WTC11 (cell line): ENCODE results near the gene TIGD1. TPM values are rescaled to one million over a fixed set of nuclear protein-coding genes. Genes with fewer than 3 reads are reported as not detected.

Source experiments
- ATAC-seq: fragments of 200-7000 bp; cut with Tn5 transposase; 2 replicates; pipeline ENCODE4 v1.10.0; 2021; ENCODE audit warnings: mild to moderate bottlenecking, moderate library complexity
- CTCF ChIA-PET: fragments of 300-600 bp; sonication (Branson Sonifier 250); formaldehyde crosslinking; loops from one replicate; lab custom pipeline; 2021; ENCODE audit warnings: antibody characterized with exemption; lab: Charles Lee
- POLR2A ChIA-PET: fragments of 350-600 bp; sonication (Branson Sonifier 250); formaldehyde crosslinking; loops from one replicate; lab custom pipeline; 2021; ENCODE audit warnings: antibody characterized with exemption; lab: Charles Lee
- DNase-seq: peaks from one replicate; pipeline ENCODE4 v3.0.0; 2021; ENCODE audit warnings: low spot score
- H3K27ac Mint-ChIP-seq: 2 replicates; pipeline ENCODE4 v1.8.0; 2021; ENCODE audit warnings: mixed read lengths
- H3K27me3 Mint-ChIP-seq: 2 replicates; pipeline ENCODE4 v1.8.0; 2021; ENCODE audit warnings: low read depth, mild to moderate bottlenecking, moderate library complexity, mixed read lengths
- H3K36me3 Mint-ChIP-seq: 2 replicates; pipeline ENCODE4 v1.8.0; 2021; ENCODE audit warnings: mixed read lengths
- H3K4me1 Mint-ChIP-seq: 2 replicates; pipeline ENCODE4 v1.8.0; 2022; ENCODE audit warnings: mixed read lengths
- H3K4me3 Mint-ChIP-seq: 2 replicates; pipeline ENCODE4 v1.8.0; 2021; ENCODE audit warnings: mild to moderate bottlenecking, moderate library complexity, mixed read lengths
- H3K9me3 Mint-ChIP-seq: 2 replicates; pipeline ENCODE4 v1.8.0; 2021; ENCODE audit warnings: mixed read lengths
- AR ChIP-seq: fragments of 250-450 bp; sonication (Bioruptor Pico); IDR thresholded peaks from 2 replicates; pipeline ENCODE4 v1.9.0; 2021; ENCODE audit warnings: mild to moderate bottlenecking
- CBFB ChIP-seq: sonication (generic); formaldehyde crosslinking; IDR thresholded peaks from 2 replicates; pipeline ENCODE4 v1.8.1; 2022; ENCODE audit warnings: mild to moderate bottlenecking, low read depth, missing genetic modification reagents
- CDX4 ChIP-seq: fragments of 250-450 bp; sonication (Bioruptor Pico); IDR thresholded peaks from 2 replicates; pipeline ENCODE4 v1.9.0; 2021; ENCODE audit warnings: moderate library complexity, mild to moderate bottlenecking, inconsistent platforms, borderline replicate concordance
- CREM ChIP-seq: sonication (generic); formaldehyde crosslinking; IDR thresholded peaks from 2 replicates; pipeline ENCODE4 v1.8.1; 2022; ENCODE audit warnings: mild to moderate bottlenecking, missing genetic modification reagents, moderate library complexity
- ELF4 ChIP-seq: sonication (generic); formaldehyde crosslinking; IDR thresholded peaks from 2 replicates; pipeline ENCODE4 v1.8.1; 2022; ENCODE audit warnings: low read depth, mild to moderate bottlenecking, moderate library complexity, missing genetic modification reagents
- FOXP1 ChIP-seq: sonication (generic); formaldehyde crosslinking; IDR thresholded peaks from 2 replicates; pipeline ENCODE4 v1.8.0; 2022; ENCODE audit warnings: missing genetic modification reagents, mild to moderate bottlenecking, moderate library complexity, borderline replicate concordance
- HMGXB4 ChIP-seq: sonication (generic); formaldehyde crosslinking; IDR thresholded peaks from 2 replicates; pipeline ENCODE4 v1.8.1; 2023; ENCODE audit warnings: mild to moderate bottlenecking, moderate library complexity, missing genetic modification reagents
- IRF2 ChIP-seq: sonication (generic); formaldehyde crosslinking; IDR thresholded peaks from 2 replicates; pipeline ENCODE4 v1.8.0; 2022; ENCODE audit warnings: low read depth, missing genetic modification reagents, borderline replicate concordance
- JUN ChIP-seq: sonication (generic); formaldehyde crosslinking; IDR thresholded peaks from 2 replicates; pipeline ENCODE4 v1.8.0; 2023; ENCODE audit warnings: mild to moderate bottlenecking, missing genetic modification reagents
- MYBL2 ChIP-seq: sonication (generic); formaldehyde crosslinking; IDR thresholded peaks from 2 replicates; pipeline ENCODE4 v1.8.1; 2023; ENCODE audit warnings: mild to moderate bottlenecking, moderate library complexity, missing genetic modification reagents
- NR2C2 ChIP-seq: sonication (generic); formaldehyde crosslinking; IDR thresholded peaks from 2 replicates; pipeline ENCODE4 v1.8.0; 2022; ENCODE audit warnings: mild to moderate bottlenecking, missing genetic modification reagents
- OVOL2 ChIP-seq: fragments of 250-450 bp; sonication (Bioruptor Pico); IDR thresholded peaks from 2 replicates; pipeline ENCODE4 v1.9.0; 2021; ENCODE audit warnings: mild to moderate bottlenecking, borderline replicate concordance
- RELA ChIP-seq: sonication (generic); formaldehyde crosslinking; IDR thresholded peaks from 2 replicates; pipeline ENCODE4 v1.8.1; 2022; ENCODE audit warnings: missing genetic modification reagents, mild to moderate bottlenecking, borderline replicate concordance
- SOX15 ChIP-seq: fragments of 250-450 bp; sonication (Bioruptor Pico); IDR thresholded peaks from 2 replicates; pipeline ENCODE4 v1.9.0; 2021; ENCODE audit warnings: mild to moderate bottlenecking
- STAT6 ChIP-seq: sonication (generic); formaldehyde crosslinking; conservative IDR thresholded peaks from 2 replicates; pipeline ENCODE4 v1.8.1; 2023; ENCODE audit warnings: mild to moderate bottlenecking, low read depth, missing genetic modification reagents, moderate library complexity
- TP53 ChIP-seq: sonication (generic); formaldehyde crosslinking; IDR thresholded peaks from 2 replicates; pipeline ENCODE4 v1.8.1; 2023; ENCODE audit warnings: mild to moderate bottlenecking, missing genetic modification reagents
- ZBTB21 ChIP-seq: sonication (generic); formaldehyde crosslinking; IDR thresholded peaks from 2 replicates; pipeline ENCODE4 v1.8.1; 2023; ENCODE audit warnings: mild to moderate bottlenecking, missing genetic modification reagents, borderline replicate concordance
- ZNF219 ChIP-seq: sonication (generic); formaldehyde crosslinking; IDR thresholded peaks from 2 replicates; pipeline ENCODE4 v1.8.0; 2023; ENCODE audit warnings: missing genetic modification reagents, mild to moderate bottlenecking, borderline replicate concordance
- ZNF232 ChIP-seq: sonication (generic); formaldehyde crosslinking; IDR thresholded peaks from 2 replicates; pipeline ENCODE4 v1.8.0; 2022; ENCODE audit warnings: mild to moderate bottlenecking, missing genetic modification reagents
- ZNF317 ChIP-seq: sonication (generic); formaldehyde crosslinking; IDR thresholded peaks from 2 replicates; pipeline ENCODE4 v1.8.1; 2023; ENCODE audit warnings: low read depth, mild to moderate bottlenecking, moderate library complexity, missing genetic modification reagents, borderline replicate concordance
- ZNF512 ChIP-seq: sonication (generic); formaldehyde crosslinking; IDR thresholded peaks from 2 replicates; pipeline ENCODE4 v1.8.1; 2022; ENCODE audit warnings: missing genetic modification reagents, borderline replicate concordance
- total RNA-seq: library from RNA; stranded (reverse); gene quantifications from 3 replicates; pipeline ENCODE4 v1.2.3, GENCODE V29; 2021

The TIGD1 gene
- total RNA-seq, 1 experiment from 2014 or later = 9.0 TPM

- TF ChIP-seq ZNF512 (CRISPR knock-in tag) = no peak
- no peak for TF ChIP-seq CREM (CRISPR knock-in tag)
- TF ChIP-seq ZNF219 = no peak
- no peak for TF ChIP-seq RELA (CRISPR knock-in tag)
- TF ChIP-seq OVOL2 (CRISPR knock-in tag) = no peak
- TF ChIP-seq ELF4 (CRISPR knock-in tag) = no peak
- no peak for TF ChIP-seq FOXP1 (CRISPR knock-in tag)
- no peak for TF ChIP-seq ZBTB21 (CRISPR knock-in tag)
- TF ChIP-seq TP53 (CRISPR knock-in tag) = no peak
- TF ChIP-seq AR (CRISPR knock-in tag) = no peak
- no peak for TF ChIP-seq MYBL2 (CRISPR knock-in tag)
Measured at GRCh38 chr2:232528746-232529460, 21.5 kb downstream of the TIGD1 start (continued).

- Mint-ChIP-seq H3K27me3 (peaks cover 27% of the 10 kb centered on the region), H3K27ac (no peak overlapping the region; the same call in 1 of the 2 replicates), H3K36me3 (no peaks in the 10 kb centered on the region), H3K4me1 (peaks cover 11% of the 10 kb centered on the region), H3K4me3 (no peak overlapping the region), H3K9me3 (no peaks in the 10 kb centered on the region)
- no peak for DNase-seq
- CTCF ChIA-PET = no interaction called here
- POLR2A ChIA-PET = no interaction called here
- ATAC-seq = no peak
- TF ChIP-seq CDX4 (CRISPR knock-in tag) (no peak), JUN (CRISPR knock-in tag) (no peak), ZNF232 (CRISPR knock-in tag) (no peak), NR2C2 (no peak), CBFB (no peak), SOX15 (CRISPR knock-in tag) (no peak), FOXP1 (CRISPR knock-in tag) (no peak), HMGXB4 (CRISPR knock-in tag) (no peak), ZNF317 (CRISPR knock-in tag) (no peak), STAT6 (CRISPR knock-in tag) (no peak), AR (CRISPR knock-in tag) (no peak), IRF2 (CRISPR knock-in tag) (no peak)
Measured at GRCh38 chr2:232527905-232528470, 22.4 kb downstream of the TIGD1 start.
